Endothelial cell of umbilical vein (primary cell): ENCODE measurements around the gene TXN2.
A peak's percentile ranks its signal among the peaks of the same experiment; 100 is the strongest.

ENCODE experiments used
- CTCF ChIP-seq, 2 donors: IDR thresholded peaks; 1 replicate in 1 of 2; 2 replicates in 1 of 2; pipeline ENCODE4 v1.5.1; 2011; ENCODE audit warnings: low read length in 2 of 2, mild to moderate bottlenecking in 2 of 2, moderate library complexity in 2 of 2, control low read depth in 1 of 2, inconsistent platforms in 1 of 2, low read depth in 1 of 2; ENCODE audit not compliant: insufficient read depth in 1 of 2; ENCODE audit errors: extremely low read depth in 1 of 2
- EZH2 ChIP-seq: IDR thresholded peaks from 2 replicates; pipeline ENCODE4 v1.6.1; 2012; ENCODE audit warnings: borderline replicate concordance, low read depth, mild to moderate bottlenecking, moderate library complexity, low read length, inconsistent platforms; ENCODE audit not compliant: severe bottlenecking
- FOS ChIP-seq: IDR thresholded peaks from 2 replicates; pipeline ENCODE4 v1.6.1; 2011; ENCODE audit warnings: mild to moderate bottlenecking, low read length, moderate library complexity, borderline replicate concordance; ENCODE audit not compliant: insufficient read depth
- GATA2 ChIP-seq: IDR thresholded peaks from 2 replicates; pipeline ENCODE4 v1.7.0; 2011; ENCODE audit warnings: low read depth, mild to moderate bottlenecking, moderate library complexity, mixed read lengths, low read length; ENCODE audit not compliant: insufficient read length, insufficient read depth
- JUN ChIP-seq: IDR thresholded peaks from 2 replicates; pipeline ENCODE4 v1.6.1; 2011; ENCODE audit warnings: borderline replicate concordance, low read depth; ENCODE audit not compliant: insufficient read length, insufficient read depth
- MAX ChIP-seq: IDR thresholded peaks from 2 replicates; pipeline ENCODE4 v1.6.1; 2011; ENCODE audit not compliant: insufficient read depth, insufficient read length
- MYC ChIP-seq: IDR thresholded peaks from one replicate; pipeline ENCODE4 v1.6.1; 2011; ENCODE audit warnings: mild to moderate bottlenecking, low read depth, low read length
- POLR2A ChIP-seq: IDR thresholded peaks from 2 replicates; pipeline ENCODE4 v1.6.1; 2012; ENCODE audit warnings: low read depth, mild to moderate bottlenecking, control low read depth, low read length
- POLR2AphosphoS5 ChIP-seq: IDR thresholded peaks from 2 replicates; pipeline ENCODE4 v1.6.1; 2012; ENCODE audit warnings: low read depth, mild to moderate bottlenecking, control low read depth, low read length, moderate library complexity; ENCODE audit not compliant: insufficient read depth

- no peak for TF ChIP-seq EZH2
- no peak for TF ChIP-seq GATA2
- TF ChIP-seq CTCF (IDR thresholded peaks at IDR 0.05; ENCODE audit: extremely low read depth in 1 of 2, insufficient read depth in 1 of 2, low read depth in 1 of 2, low read length in 2 of 2), result no peak
- no peak for TF ChIP-seq MYC
- TF ChIP-seq MAX, result no peak
- peak; percentile 16 for TF ChIP-seq FOS
- no peak for TF ChIP-seq POLR2AphosphoS5
- no peak for TF ChIP-seq JUN
- TF ChIP-seq POLR2A, result no peak
Measured at GRCh38 chr22:36467042-36467810, 14.2 kb downstream of the TXN2 start.
